NCI-H69 (cell line): ENCODE results near the gene FOXQ1.

ENCODE experiments used
- DNase-seq: peaks from one replicate; lab custom pipeline; 2025; lab: John Stamatoyannopoulos, UW

Gene FOXQ1, protein sequence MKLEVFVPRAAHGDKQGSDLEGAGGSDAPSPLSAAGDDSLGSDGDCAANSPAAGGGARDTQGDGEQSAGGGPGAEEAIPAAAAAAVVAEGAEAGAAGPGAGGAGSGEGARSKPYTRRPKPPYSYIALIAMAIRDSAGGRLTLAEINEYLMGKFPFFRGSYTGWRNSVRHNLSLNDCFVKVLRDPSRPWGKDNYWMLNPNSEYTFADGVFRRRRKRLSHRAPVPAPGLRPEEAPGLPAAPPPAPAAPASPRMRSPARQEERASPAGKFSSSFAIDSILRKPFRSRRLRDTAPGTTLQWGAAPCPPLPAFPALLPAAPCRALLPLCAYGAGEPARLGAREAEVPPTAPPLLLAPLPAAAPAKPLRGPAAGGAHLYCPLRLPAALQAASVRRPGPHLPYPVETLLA

DNA sequence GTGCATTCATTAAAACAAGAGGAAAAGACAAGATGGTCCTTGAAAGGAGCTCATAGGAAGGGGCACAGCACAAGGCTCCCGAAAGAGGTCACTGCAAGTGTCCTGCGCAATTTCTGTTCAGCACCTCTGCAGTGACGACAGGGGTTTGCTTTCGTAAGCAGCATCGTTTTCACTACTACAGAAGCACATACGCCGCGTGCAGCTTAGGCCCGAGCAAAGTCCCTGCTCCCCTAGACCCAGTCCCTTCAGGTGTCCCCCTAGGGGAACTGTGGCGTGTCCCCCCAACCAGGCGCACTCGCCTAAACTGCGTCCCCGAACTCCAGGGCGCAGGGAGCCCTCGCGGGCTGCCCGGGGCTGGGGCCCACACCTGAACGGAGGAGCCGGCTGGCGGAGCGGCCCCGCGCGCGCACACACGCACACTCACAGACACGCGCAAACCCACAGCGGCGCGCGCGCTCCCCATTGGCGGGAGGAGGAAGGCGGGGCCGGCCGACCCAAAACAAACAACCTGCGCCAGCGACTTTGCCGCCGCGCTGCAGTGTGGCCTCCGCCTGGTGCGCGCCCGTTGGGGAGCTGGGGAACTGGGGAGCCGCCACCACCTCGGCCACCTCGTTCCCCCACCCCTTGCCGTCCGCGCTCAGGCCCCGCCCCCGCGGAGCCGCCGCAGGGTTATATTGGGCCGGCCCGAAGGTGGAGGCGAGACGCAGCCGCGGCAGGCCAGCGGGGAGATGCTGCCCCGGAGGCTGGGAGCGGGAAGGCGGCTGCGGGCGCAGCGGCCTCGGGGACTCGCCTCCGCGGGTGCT, at the start of gene FOXQ1:
Gene FOXQ1 (plus strand): TSS at position 699 of the 803 bp plus-strand sequence. CDS start 607 bp downstream, outside the sequence.
- peak; percentile 49 for DNase-seq

DNA sequence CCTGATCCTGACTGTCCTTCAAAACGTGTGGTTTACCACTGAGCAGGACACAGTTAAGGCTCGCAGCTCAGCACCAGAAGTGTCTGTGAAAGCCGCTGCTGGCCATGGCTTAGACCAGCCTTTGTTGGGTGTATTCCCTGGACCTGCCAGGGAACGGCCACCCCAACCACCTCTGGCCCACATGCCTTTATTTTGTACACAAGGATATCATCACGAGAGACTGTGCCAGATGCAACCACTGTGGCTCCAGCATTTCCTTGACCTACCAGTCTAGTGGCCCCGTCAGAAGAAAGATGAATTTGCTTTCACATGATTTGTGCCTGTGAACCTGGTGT, 49.2 kb upstream of the FOXQ1 start:
- no peak for DNase-seq

DNA sequence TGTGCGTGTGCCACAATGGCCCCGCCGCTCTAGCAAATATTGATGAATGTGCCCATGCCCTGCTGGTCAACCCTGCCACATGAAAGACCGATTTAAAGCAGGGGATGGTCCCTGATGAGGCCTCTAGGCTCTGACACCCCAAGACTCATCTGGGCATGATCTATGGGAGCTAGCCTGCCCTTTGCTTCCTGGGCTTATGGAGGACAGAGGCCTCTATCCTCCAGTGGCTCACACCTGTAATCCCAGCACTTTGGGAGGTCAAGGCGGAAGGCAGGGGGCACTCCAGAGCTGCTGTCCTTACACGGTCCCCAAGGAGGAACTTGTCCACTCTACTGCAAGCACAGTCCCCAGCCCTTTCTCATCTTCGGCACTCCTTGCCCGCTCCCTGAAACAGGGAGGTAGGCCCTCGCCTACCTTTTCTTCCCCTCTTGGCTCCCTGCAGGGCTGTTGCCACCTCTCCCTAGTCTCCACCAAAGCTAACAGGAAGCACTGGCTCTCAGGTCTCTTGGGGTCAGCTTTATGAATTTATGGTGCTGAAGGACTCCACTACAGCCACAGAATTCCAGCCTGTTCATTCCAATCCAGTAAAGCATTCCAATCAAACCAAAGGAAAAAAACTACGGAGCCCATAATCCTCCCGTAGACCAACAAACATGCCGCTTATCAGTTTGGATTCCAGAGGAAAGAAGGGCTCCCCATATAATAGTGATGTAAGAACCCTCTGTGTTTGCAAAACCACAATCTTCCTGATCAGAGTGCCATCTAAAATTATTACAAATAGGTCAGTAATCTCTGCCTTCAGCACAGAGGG, 48.7 kb upstream of the FOXQ1 start:
- DNase-seq = no peak

DNA sequence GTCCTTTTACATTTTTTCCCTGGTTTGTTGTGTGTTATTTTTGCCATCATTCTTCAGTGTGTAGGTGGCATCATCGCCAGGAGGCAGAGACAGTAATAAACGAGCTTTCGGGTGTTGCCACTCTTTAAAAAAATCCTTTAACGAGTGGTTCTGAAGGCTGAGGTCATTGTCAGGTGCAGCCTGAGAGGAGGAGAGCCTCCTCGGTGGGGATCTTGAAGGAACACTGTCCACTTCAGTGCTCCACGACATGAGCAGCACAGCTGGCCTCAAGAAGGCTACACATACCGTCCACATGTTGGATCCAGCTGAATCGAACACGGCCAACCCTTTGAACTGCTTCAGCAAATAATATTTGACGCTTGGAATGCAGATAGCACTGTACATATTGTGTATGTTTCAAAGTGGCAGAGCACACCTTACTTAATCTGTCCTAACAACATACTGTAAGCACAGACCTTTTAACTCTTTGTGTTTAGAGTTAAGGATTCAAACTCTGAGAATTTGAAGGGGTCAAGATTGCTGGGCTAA, 48.0 kb upstream of the FOXQ1 start:
- no peak for DNase-seq

DNA sequence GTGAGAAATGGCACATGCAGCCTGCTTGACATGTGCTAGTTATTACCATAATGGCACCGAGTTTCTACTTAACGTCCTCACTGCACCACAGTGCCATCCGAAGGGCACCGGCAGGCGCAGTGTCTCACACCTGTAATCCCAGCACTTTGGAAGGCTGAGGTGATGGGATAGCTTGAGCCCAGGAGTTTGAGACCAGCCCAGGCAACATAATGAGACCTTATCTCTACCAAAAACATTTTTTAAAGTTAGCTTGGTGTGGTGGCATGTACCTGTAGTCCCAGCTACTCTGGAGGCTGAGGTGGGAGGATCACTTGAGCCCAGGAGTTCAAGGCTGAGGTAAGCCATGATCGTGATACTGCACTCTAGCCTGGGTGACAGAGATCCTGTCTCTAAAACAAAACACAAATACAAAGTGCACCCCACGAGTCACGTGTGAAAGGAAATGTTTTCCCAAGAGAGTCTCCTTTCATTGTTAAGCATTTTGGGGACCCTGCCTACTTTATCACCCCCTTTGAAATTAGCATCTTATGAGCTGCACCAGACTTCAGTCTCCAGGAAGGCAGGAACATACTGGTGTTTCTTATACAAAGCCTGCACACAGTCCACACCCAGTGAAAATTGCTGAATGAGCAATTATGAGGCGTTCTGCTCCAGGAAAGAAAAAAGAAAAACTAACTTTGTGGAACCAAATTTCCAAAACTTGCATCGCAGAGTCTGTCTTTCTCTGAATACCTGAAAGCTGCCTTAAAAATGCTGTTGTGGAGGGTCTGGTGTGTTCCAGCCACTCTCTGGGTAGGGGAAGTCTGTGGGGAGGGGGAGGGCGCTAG, 47.1 kb upstream of the FOXQ1 start:
- no peak for DNase-seq

DNA sequence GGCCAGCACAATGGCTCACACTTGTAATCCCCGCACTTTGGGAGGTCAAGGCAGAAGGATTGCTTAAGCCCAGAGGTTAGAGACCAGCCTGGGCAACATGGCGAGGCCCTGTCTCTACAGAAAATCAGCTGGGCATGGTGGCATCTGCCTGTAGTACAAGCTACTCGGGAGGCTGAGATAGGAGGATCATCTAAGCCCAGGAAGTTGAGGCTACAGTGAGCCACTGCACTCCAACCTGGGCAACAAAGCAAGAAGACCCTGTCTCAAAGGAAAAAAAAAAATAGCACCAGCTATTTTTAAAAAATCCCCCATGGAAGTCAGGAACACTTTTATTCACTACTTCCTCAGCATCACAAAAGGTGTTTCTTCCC, 45.2 kb upstream of the FOXQ1 start:
- DNase-seq = no peak

DNA sequence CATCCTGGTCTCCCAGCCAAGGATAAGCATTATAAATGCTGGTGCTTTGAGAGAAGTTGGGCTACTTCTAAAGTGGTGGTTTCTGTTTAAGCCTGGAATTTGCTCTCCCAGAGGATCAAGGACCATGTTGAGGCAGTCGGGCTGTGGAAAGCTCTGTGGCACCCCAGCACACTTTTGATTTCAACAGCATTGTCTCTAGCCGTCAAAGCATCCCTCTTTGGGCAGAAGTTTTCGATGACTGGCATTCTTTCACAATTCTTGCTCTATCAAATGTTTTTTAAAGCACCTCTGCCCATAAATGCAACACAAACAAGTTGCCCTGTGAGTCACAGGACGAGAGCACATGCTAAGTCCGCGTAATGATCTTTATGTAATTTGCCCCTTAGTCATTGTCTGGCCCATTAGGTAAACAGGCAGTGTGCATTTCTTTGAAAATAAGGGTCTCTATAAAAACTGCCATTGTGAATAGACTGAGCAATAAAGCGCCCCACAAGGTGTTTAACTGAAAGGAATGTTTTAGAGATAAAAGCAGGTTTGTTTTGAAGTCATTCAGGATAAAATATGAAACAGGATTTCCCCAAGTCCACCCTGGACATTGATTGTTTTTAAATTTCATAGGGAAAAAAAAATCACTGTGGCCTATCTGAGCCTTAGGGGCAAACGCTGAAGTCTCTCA, 44.7 kb upstream of the FOXQ1 start:
- DNase-seq = no peak

DNA sequence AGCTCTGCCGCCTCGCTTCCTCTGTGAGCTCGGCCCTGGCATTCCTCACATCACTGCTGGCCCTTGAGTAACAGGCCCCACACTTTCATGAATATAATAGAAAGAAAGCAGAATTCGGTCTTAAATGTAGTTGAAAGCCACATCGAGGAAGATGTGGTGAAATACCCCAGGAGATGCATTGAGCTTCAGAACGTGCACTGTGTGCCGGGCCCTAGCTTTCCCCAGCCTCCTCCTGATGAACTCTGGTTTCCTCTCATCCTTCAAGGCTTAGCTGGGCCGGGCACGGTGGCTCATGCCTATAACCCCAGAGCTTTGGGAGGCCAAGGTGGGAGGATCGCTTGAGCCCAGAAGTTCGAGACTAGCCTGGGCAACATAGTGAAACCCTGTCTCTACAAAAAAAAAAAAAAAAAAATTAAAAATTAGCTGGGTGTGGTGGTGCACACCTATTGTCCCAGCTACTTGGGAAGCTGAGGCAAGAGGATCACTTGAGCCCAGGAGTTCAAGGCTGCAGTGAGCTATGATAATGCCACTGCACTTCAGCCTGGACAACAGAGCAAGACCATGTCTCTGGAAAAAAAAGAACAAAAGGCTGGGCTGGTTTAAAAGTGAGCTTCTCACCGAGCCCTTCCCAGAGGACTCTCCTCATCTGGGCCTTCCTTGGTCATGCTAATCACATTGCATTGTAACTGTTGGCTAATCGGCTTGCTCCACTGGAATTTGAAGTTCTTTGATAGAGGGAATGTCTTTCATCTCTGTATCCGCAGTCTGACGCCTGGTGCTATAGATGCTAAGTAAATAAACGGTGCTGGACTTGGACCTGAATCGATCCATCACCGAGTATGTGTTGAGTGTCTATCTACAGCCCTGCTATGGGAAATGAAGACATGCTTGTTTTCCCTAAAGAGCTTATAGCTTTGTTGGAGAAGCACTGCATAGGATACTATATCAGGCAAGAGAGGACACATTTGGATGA, 43.8 kb upstream of the FOXQ1 start:
- no peak for DNase-seq

DNA sequence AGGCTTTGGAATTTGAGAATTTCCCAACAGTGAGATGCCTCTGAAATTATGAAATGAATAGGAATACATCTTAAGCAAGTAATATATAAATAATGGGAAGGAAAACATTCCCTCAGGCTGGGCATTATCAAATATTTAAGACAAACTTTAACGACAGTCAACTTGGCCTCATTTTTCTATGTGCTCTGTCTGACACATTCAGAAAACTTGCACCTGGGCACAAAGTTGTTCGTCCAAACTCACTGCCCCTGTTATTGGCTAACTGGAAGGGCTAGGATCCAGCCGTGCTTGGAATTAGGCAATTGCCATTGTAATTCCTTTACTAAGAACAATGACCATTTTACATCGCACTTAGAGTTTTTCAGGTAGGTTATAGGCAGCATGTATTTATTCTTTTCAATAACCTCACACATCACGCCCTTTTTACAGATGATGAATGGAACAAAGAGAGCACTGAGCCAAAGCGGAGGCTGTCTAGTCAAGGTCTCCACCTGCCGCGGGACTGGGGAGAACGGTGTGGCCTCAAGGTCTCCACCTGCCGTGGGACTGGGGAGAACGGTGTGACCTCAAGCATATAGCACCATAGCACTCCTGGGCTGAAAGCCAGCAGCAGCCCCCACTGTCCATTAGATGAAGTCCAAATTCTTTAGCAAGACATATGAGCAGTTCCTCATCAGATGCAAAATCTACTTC, 40.7 kb upstream of the FOXQ1 start:
- no peak for DNase-seq

DNA sequence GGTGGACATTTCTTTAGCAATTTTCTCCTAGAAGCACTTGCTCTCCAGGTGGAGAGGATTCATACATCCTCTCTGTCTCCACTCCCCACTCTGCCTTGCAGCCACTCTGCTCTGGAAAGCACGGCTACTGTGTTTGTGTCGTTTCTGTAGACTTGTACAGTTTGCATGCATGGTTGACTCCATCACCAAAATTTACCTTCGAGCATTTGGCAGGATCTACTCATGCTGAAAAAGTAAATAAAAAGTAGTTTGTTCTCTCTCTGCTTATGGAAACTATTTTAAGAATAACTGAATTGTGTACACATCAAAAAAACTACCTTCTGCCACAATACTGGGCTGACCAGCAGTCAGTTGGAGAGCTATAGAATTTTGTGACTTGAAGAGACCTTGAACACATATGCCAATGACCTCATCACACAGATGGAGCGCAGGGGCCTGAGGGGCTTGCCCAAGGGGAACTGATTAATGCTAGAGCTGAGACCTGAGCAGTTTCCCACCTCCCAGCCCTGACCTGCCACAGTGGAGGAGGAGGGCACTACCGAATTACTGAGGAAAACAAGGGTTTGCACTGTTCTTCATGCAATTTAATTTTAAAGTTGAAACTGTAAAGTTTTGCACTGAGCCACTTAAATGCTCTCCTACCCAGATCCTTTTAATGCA, 33.7 kb upstream of the FOXQ1 start:
- DNase-seq = no peak

DNA sequence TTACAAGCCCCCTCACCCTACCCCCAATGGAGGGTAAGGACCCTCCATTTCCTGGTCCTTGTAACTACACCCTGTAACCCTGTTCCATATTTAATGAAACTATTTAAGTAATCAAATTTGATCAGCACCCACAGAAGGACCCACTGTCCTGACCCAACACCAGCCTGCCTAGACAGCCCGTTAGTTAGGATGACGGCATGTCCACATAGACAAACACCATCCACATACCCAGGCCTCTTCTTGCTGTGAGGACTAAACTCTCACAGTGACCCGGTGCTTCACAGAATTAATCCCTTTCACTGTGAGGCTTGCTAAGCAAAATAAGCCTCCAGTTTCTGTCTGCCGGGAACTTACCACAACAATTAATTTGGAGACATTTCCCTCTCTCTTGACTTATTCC, 32.8 kb upstream of the FOXQ1 start:
- DNase-seq = no peak

DNA sequence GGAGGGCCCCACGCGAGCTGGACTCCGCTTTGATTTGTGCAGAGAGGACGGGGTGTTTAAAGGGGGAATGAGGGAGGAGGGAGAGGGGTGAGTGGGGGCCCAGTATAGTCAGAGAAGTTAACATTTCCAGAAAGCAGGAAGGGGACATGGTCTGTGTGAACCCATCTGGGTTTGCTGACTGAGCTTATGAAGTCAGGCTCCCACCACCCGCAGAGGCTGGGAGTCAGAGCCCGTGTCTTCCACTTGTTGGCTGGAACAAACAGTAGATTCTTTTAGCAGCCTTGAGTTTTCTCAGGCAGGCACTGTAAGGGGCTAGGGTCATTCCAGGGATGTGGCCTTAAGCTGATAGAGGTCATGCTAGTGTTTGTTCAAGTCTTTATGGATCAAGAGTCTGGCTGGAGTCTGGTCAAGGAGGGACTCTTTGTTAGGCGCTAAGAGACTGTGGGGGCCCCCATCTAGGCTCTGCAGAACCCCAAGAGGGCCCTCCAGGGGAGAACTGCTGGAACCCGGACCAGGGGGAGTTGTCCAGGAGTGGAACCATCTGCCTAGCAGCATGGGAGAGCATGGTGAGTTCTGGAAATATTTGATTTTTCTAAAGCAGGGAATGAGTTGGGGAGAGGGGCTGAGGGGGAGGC, 31.1 kb upstream of the FOXQ1 start:
- DNase-seq = no peak

DNA sequence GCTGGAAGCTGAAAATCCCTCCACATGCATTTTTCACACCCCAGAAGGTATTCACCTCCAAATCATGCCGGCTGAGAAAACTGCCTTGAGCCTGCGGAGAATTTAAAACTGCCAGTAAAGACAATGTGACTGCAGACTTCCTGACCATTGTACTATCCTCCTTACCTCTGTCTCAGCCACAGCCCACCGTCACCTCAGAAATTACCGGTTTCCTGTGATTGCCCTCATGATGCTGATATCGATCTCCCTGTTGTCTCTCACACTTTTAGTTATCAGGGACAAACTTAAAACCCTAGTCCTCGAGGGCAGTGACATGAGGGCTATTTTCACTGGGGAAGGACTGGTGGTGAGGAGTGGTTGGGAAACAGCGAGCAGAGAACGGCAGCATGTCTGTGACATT, 30.2 kb upstream of the FOXQ1 start:
- DNase-seq = no peak

DNA sequence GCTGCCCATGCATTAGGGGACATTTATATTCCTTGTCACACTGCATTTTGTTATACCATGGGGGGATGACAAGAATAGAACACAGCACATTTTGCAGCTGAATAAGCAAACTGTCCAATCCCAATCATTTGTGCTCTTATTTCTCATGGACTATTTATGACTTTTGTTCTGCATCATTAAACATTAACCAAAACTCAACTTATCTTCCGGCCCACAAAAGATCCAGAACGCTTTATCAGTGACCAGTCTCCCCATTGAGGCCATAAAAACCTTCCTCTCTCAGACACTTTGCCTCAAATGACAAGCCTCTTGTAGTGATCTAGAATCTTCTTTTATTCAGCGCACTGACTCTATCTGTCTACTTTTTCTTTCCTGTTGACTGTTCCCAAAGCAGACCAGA, 28.4 kb upstream of the FOXQ1 start:
- DNase-seq = no peak

DNA sequence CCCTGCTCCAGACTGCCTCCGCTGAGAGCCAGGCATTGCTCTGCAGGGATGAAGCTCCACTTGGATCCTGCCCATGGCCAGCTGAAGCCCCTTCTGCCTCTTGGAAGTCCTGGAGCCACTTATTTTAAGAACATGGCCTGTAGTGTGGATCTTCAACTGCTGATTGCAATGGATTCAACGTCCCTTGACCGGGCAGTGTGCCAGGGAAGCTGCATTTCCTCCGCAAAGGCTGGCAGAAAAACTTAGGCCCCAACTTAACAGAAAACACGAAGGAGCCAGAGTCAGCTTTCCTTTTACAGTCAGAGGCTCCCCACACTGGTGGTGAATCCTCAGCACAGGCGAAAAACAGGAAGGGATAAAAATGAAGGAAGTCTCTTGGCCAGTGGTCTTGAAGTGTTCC, 26.3 kb upstream of the FOXQ1 start:
- no peak for DNase-seq

DNA sequence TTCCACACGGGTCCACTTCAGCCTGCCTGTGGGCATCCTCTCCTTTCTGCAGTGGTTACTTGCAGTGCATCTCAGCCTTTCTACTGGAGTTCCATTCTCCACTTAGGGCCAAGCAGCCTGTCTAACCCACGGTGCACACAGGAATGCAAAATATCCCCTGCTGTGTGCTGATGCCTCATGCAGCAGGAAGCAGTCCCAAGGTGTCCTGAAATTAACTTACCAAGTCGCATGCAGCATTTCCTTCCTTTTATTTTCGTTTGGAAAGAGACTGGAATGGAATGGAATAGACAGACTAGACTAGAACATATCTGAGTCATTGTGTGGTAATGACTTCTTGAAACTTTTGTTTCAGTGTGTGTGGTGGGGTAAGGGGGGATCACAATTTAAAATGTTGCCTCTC, 25.9 kb upstream of the FOXQ1 start:
- no peak for DNase-seq

DNA sequence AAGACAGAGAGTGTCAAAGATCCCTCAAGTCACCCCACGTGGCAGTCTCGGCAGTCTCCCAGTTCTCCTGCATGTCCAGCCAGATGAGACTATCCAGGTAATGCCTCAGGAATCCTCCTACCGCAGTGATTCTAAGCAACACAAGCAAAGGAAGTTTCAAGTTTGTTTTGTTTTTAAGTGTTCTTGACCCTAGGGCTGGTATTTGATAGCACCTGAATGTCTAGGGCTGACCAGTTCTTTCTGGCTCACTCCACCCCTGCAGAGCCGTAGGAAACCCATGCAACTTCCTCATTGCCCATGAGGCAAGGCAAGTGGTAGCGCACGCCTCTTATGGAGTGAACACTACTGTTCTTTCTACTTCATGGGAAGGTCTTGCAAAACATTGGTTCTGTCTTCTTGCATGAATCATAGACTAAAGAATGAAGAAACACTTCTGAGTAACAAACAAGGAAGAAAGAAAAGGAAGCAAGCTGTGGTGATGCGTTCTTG, 24.8 kb upstream of the FOXQ1 start:
- no peak for DNase-seq

DNA sequence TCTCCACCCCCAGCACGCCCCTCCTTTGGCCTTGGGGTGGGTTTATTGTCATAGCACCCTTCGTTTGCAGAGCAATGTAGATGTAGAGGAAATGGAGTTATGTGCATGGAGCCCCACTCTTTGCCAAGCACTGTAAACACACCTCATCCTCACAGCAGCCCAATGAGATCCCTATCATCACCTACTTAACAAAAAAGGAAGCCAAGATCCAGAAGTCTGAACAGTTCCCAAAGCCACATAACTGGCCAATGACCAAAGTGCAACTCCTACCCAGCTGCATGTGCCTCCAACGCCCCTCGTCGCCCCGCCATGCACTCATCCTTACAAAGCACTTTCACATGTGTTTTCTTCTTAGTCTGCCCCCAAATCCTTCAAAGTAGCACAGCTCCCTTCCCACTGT, 21.8 kb upstream of the FOXQ1 start:
- DNase-seq = no peak
